H1 (cell line): ENCODE measurements around the gene SHC3.

Experiments
- CTCF ChIP-seq, 3 experiments: IDR thresholded peaks; 1 replicate in 2 of 3; 2 replicates in 1 of 3; pipeline versions ENCODE4 v1.5.1 to v1.6.1; 2011; ENCODE audit warnings: low read length in 3 of 3, mild to moderate bottlenecking in 3 of 3, inconsistent platforms in 2 of 3, low read depth in 1 of 3, moderate library complexity in 1 of 3; ENCODE audit not compliant: insufficient read depth in 1 of 3; ENCODE audit errors: control extremely low read depth in 1 of 3
- EZH2 ChIP-seq: fragments of 200-600 bp; sonication (generic); IDR thresholded peaks from 2 replicates; pipeline ENCODE4 v1.7.1; 2012; ENCODE audit warnings: low read depth, mild to moderate bottlenecking, moderate library complexity, low read length, inconsistent platforms; ENCODE audit not compliant: severe bottlenecking
- JUN ChIP-seq: IDR thresholded peaks from 2 replicates; pipeline ENCODE4 v1.6.1; 2011; ENCODE audit warnings: low read depth, mild to moderate bottlenecking, improper control_type of control experiment, low read length
- KDM5A ChIP-seq: fragments of 200-600 bp; IDR thresholded peaks from 2 replicates; pipeline ENCODE4 v1.7.1; 2012; ENCODE audit warnings: mild to moderate bottlenecking, low read length, inconsistent platforms, mixed read lengths
- POLR2A ChIP-seq, 2 experiments: IDR thresholded peaks; 1 replicate in 1 of 2; 2 replicates in 1 of 2; pipeline ENCODE4 v1.6.1; 2011; ENCODE audit warnings: low read depth in 2 of 2, low read length in 2 of 2, mild to moderate bottlenecking in 2 of 2; ENCODE audit errors: control extremely low read depth in 1 of 2

- TF ChIP-seq POLR2A (IDR thresholded peaks at IDR 0.05; ENCODE audit: control extremely low read depth in 1 of 2, low read depth in 2 of 2, low read length in 2 of 2) = no peak
- TF ChIP-seq CTCF (IDR thresholded peaks at IDR 0.05; ENCODE audit: control extremely low read depth in 1 of 3, insufficient read depth in 1 of 3, low read depth in 1 of 3, low read length in 3 of 3) = no peak
- no peak for TF ChIP-seq KDM5A
- TF ChIP-seq EZH2 = no peak
- TF ChIP-seq JUN = no peak
Measured at GRCh38 chr9:89165341-89165740, 13.3 kb downstream of the SHC3 start.
